GM21723 (cell line): ENCODE measurements around the gene GSTA2.
"Not testable (repeated sequence)": the region's sequence is repeated elsewhere in the genome, so short reads cannot be mapped to it uniquely, and the experiment has no call there.

Experiments used
- ATAC-seq: cut with Tn5 transposase; IDR thresholded peaks from one replicate; pipeline ENCODE4 v1.9.1; 2021; ENCODE audit warnings: mild to moderate bottlenecking, moderate library complexity; ENCODE audit not compliant: unreplicated experiment

The GSTA2 gene

GRCh38 chr6:52763322-52763916, at the start of gene GSTA2:
Gene GSTA2, minus strand, starts transcription at chr6:52763475. Its CDS starts 5,528 bp downstream, at chr6:52757947.
- not testable (repeated sequence) for ATAC-seq

GRCh38 chr6:52809777-52810176, 46.5 kb upstream of the GSTA2 start:
- not testable (repeated sequence) for ATAC-seq

GRCh38 chr6:52808660-52809059, 45.4 kb upstream of the GSTA2 start:
- ATAC-seq: no peak

DNA sequence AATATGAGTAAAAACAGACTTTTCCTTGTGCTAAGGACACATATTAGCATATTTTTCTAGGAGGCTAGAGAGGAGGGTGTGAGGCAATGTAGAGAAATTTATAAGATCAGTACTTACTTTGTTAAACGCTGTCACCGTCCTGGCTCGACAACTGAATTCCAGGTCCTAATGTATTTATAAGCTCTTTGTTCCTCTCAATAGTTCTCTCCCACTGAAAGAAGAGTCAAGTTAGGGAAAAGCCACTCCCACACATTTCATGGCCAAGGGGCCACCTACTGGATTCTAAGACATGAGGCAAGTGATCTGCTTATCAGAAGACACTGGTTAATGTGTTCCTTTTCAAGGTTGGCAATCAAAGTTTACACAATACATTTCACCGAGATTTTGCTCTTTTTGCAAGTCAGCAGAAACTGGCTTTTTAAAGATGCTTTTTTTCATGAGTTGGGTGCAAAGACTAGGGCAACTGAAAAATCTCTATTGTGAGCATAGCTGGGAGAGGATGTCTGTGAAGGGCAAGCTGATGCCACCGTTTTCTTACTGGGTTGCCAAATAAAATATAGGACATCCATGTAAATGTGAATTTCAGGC, 40.5 kb upstream of the GSTA2 start, which contains the start of gene GSTA1:
Gene GSTA1 (minus strand): TSS at position 149 of the 588 bp plus-strand sequence. CDS start 4,549 bp downstream, outside the sequence.
- ATAC-seq: not testable (repeated sequence)

DNA sequence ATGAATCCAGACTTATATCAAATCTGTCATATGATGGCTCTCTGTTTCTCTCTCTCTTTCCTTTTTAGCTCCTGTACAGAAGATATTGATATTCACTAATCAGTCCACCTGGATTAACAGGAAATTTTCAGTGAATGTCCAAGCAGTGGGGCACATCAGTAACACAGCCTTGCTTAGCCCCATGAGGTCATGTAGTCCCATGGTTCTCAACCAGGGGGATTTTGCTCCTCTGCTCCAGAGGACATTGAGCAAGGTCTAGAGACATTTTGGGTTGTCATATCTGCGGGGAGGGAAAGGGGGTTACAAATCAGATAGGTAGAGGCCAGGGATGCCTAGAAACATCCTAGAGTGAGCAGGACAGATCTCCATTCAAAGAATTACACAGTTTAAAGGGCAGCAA, 39.5 kb upstream of the GSTA2 start:
- ATAC-seq: no peak

DNA sequence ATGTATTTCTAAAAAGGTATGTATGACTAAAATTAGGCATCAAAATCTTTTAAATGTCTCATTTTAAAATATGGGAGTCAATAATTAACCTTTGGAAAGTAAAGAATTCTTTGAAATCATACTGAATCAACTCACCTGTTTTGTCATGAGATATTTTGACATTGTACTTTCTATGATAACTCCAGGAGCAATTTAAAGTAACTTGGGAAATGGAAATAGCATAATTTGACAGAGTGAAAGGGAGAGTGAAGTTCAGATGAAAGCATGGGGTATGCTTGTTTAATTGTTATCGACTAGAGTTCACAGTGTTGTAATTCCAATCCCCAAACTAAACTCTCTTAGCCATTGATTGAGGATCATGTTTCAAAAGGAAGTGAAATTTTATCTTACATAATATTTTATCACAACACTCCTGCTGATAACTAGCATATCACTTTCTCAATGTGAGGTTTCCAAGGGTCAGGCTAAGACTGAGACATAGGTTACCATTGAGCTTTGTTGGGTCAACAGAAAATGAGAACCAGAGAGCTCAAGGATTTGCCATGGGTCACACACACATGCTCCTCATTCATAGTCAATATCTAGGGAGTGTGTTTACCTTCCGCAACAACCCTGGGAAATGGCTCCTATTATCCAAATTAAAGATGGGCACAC, 38.0 kb upstream of the GSTA2 start:
- no peak for ATAC-seq

DNA sequence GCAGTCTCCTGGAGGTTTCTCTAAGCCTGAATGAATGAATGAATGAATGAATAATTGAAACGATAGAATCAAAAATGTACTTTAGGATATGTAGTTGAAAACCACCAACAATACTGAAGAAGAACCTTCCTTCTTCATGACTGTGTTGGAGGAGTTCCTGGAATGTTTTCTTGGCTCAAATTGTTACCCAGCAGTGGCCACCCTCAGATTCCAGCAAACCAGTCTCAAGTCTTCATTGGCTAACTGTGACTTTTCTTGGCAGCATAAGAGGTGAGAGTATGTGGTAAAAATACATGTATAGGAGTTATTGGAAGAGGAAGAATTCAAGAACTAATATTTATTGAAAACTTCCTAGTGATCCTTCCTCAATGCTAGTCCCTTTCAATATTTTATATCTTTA, 36.0 kb upstream of the GSTA2 start:
- not testable (repeated sequence) for ATAC-seq

- not testable (repeated sequence) for ATAC-seq
Observed at GRCh38 chr6:52794366-52794765, 31.1 kb upstream of the GSTA2 start.

DNA sequence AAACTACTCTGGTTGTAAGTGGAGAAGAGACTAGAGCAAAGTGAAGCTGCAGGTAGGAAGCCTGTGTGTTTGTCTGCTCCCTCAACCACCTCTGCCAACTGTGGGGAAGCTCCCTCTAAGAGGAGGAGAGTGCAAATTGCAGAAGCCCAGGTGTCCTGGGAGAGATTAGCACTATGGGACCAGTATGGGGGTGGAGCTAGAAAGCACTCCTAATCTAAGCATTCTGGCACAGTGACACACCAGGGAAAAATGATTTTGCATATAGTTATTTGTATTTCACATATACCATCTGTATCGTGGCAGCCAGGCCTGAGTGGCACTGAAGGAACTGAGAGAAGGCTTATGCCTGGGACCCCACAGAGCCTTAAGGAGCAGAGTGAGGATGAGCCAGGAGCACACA, 27.6 kb upstream of the GSTA2 start:
- ATAC-seq: no peak

GRCh38 chr6:52789658-52790057, 26.4 kb upstream of the GSTA2 start:
- not testable (repeated sequence) for ATAC-seq

DNA sequence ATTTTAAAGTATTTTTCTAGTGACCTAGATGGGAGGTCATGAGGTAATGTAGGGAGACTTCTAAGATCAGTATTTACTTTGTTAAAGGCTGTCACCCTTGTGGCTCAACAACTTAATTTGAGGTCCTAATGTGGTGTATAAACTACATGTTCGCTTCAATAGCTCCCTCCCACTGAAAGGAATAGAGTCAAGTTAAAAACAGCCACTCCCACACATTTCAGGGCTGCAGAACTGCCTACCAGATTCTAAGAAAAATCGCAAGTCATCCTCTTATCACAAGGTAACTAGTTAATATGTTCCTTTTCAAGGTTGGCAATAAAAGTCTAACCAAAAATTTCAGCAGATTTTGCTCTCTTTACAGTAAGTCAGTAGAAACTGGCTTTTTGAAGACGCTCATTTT, 25.2 kb upstream of the GSTA2 start:
- ATAC-seq: no peak

DNA sequence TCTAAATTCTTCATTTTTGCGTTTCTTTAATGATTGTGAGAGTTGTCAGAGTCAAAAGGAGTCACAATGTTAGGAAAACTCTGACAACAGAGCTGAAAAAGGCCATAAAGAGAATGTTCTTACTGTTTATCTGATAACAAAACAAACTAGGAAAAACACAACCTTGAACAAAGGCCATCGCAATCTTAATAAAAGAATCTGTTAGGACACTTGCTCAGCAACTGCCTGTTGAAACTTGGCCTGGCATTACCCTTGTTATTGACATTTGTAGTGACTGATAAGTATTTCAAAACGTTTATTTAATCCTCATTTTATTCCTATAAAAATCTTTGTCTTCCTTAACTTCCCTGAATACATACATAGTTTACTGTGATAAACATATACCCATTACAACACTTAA, 24.6 kb upstream of the GSTA2 start:
- no peak for ATAC-seq

- ATAC-seq: no peak
Observed at GRCh38 chr6:52786249-52786956, 23.1 kb upstream of the GSTA2 start.

GRCh38 chr6:52782696-52783274, 19.5 kb upstream of the GSTA2 start:
- not testable (repeated sequence) for ATAC-seq

- not testable (repeated sequence) for ATAC-seq
Observed at GRCh38 chr6:52782209-52782608, 18.9 kb upstream of the GSTA2 start.

DNA sequence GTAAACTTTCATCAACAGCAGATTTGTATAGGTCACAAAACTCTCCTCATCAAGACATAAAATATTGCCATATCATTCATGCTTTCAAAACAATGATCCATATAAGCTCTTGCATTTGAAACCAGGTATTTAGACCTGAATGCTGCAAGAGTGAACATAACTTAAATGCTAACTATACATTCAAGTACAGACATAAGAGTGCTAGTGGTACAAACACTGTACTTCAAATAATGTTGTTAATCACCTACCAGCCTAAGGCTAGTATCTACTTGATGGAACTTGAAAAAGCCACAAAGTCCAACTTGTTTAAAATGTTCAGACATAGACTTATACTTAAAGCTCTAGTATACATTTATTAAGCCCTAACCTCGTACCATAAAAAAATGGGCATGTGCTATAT, 16.0 kb upstream of the GSTA2 start:
- ATAC-seq: no peak

DNA sequence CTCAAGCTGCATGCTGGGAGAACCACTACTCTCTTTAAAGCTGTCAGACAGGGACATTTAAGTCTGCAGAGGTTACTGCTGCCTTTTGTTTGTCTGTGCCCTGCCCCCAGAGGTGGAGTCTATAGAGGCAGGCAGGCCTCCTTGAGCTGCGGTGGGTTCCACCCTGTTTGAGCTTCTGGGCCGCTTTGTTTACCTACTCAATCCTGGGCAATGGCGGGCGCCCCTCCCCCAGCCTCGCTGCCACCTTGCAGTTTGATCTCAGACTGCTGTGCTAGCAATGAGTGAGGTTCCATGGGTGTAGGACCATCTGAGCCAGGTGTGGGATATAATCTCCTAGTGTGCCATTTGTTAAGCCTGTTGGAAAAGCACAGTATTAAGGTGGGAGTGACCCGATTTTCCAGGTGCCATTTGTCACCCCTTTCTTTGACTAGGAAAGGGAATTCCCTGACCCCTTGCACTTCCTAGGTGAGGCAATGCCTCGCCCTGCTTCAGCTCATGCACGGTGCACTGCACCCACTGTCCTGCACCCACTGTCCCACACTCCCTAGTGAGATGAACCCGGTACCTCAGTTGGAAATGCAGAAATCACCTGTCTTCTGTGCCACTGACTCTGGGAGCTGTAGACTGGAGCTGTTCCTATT, 13.6 kb upstream of the GSTA2 start:
- not testable (repeated sequence) for ATAC-seq

- not testable (repeated sequence) for ATAC-seq
Observed at GRCh38 chr6:52769399-52769798, 6.1 kb upstream of the GSTA2 start.

DNA sequence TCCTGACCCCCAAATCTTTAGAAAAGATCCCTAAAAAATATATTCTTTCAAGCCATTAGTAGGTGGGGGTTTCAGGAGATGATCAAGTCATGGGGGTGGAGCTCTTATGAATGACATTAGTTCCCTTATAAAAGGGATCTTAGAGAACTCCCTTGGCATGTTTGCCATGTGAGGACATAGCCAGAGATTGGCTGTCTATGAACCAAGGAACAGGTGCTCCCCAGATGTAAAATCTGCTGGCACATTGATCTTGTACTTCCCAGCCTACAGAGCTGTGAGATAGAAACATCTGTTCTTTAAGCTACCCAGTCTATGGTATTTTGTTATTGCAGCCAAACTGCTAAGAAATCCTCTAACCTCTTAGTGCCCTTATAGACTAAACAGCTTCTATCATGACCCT, 4.4 kb upstream of the GSTA2 start:
- not testable (repeated sequence) for ATAC-seq

GRCh38 chr6:52761673-52762491, 1.4 kb downstream of the GSTA2 start:
- not testable (repeated sequence) for ATAC-seq
